Nephron (organoid): ENCODE data around the gene COA5.

Experiments used
- H3K27ac Mint-ChIP-seq, 3 experiments: 2 replicates each; pipeline ENCODE4 v1.8.0; 2020; ENCODE audit warnings: mixed read lengths in 3 of 3, mild to moderate bottlenecking in 2 of 3, moderate library complexity in 1 of 3
- H3K27me3 Mint-ChIP-seq: 2 replicates; pipeline ENCODE4 v1.8.0; 2021; ENCODE audit warnings: low read depth, mild to moderate bottlenecking, moderate library complexity, mixed read lengths
- H3K36me3 Mint-ChIP-seq: 2 replicates; pipeline ENCODE4 v1.8.0; 2020; ENCODE audit warnings: low read depth, mixed read lengths
- H3K4me1 Mint-ChIP-seq: 2 replicates; pipeline ENCODE4 v1.8.0; 2020; ENCODE audit warnings: mixed read lengths
- H3K4me3 Mint-ChIP-seq, 3 experiments: 2 replicates each; pipeline ENCODE4 v1.8.0; 2020; ENCODE audit warnings: mild to moderate bottlenecking in 3 of 3, mixed read lengths in 3 of 3, moderate library complexity in 2 of 3
- H3K9me3 Mint-ChIP-seq: 2 replicates; pipeline ENCODE4 v1.8.0; 2020; ENCODE audit warnings: mixed read lengths
- CTCF ChIP-seq, 3 experiments: fragments of 200-600 bp; sonication (generic); IDR thresholded peaks; one replicate each; pipeline ENCODE4 v1.5.0; 2021; ENCODE audit warnings: antibody characterized with exemption in 3 of 3; ENCODE audit not compliant: unreplicated experiment in 3 of 3

Gene COA5

DNA sequence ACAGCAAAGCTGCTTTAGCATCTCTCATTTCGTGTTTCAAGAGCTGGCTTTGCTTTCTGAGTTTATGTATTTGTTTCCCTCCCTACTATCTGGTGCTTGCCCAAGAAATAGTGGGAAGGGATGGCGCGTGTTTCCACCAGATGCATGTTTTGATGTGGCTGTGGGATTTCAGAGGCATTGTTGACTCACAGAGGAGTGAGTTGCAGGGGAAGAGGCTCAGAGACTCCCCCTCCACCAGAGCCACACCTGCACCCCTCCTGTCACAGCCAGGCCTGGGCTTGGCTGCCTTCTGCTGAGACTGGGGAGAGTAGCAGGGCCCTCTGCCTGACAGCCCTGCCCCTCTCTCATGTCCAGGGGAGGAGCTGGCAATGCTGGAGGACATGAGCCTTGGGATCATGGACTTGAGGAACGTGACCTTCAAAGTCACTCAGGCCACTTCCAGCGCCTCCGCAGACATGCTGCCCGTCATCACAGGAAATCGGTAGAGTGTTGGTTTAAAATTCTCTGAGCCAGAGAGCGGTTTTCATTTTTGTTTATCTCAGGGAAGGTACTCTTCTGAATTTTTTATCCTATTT lies 42.9 kb downstream of the COA5 start:
- no peaks in the 10 kb centered on the region for H3K27me3 Mint-ChIP-seq
- no peaks in the 10 kb centered on the region for H3K4me1 Mint-ChIP-seq
- no peak for TF ChIP-seq CTCF (IDR thresholded peaks at IDR 0.05; ENCODE audit: unreplicated experiment in 3 of 3)
- no peak overlapping the region for H3K4me3 Mint-ChIP-seq
- H3K9me3 Mint-ChIP-seq = no peaks in the 10 kb centered on the region
- H3K27ac Mint-ChIP-seq = no peak overlapping the region
- H3K36me3 Mint-ChIP-seq = peaks cover 41% of the 10 kb centered on the region

DNA sequence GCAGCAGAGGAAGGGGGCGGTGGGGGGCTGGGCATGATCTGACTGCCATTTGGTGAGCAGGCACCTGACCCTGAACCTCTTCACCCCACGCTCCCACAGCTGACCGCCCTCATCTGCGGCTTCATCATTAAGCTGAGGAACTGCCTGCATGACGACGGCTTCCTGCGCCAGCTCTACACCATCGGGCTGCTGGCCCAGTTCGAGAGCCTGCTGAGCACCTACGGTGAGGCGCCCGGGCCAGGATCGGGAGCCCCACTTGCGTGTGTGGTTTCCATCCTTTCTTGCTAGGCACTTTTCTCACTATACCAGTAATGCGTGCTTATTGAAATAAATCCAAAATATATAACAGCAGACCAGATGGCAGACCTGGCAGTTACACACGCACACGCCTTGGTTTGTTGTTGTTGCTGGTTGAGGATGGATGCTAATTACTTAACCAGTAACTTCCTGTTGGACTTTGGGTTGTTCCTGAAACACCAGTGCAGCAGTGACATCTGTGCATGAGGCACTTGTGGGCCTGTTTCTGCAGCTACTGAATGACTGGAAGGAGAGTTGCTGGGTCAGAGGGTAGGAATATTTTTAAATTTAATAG lies 43.7 kb downstream of the COA5 start:
- Mint-ChIP-seq H3K4me1 (no peaks in the 10 kb centered on the region), H3K27ac (no peak overlapping the region), H3K27me3 (no peaks in the 10 kb centered on the region), H3K4me3 (no peak overlapping the region), H3K9me3 (no peaks in the 10 kb centered on the region), H3K36me3 (peaks cover 35% of the 10 kb centered on the region)
- TF ChIP-seq CTCF (IDR thresholded peaks at IDR 0.05; ENCODE audit: unreplicated experiment in 3 of 3) = no peak

DNA sequence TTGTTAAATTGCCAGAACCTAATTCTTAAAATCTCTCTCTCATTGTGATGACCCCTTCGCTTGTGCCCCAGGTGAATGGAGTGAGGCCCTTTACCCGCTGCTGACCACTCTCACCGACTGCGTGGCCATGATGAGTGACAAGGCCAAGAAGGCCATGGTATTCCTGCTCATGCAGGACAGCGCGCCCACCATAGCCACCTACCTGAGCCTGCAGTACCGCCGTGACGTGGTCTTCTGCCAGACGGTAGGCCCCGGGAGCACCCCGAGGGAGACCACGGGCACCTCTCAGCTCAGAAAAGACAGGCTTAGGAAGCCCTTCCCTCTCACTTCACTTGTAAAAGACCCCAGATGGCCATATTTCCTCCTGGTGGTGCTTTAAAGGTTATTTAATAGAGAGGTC lies 44.9 kb downstream of the COA5 start:
- no peaks in the 10 kb centered on the region for H3K27me3 Mint-ChIP-seq
- peaks cover 37% of the 10 kb centered on the region for H3K36me3 Mint-ChIP-seq
- H3K4me1 Mint-ChIP-seq = no peaks in the 10 kb centered on the region
- H3K27ac Mint-ChIP-seq = no peak overlapping the region
- no peaks in the 10 kb centered on the region for H3K9me3 Mint-ChIP-seq
- TF ChIP-seq CTCF (IDR thresholded peaks at IDR 0.05; ENCODE audit: unreplicated experiment in 3 of 3) = no peak
- no peak overlapping the region for H3K4me3 Mint-ChIP-seq

GRCh38 chr2:98561902-98562695 lies 46.2 kb downstream of the COA5 start:
- TF ChIP-seq CTCF (IDR thresholded peaks at IDR 0.05; ENCODE audit: unreplicated experiment in 3 of 3) = no peak
- Mint-ChIP-seq H3K27ac (no peak overlapping the region), H3K9me3 (no peaks in the 10 kb centered on the region), H3K27me3 (no peaks in the 10 kb centered on the region), H3K4me3 (no peak overlapping the region), H3K36me3 (peaks cover 39% of the 10 kb centered on the region), H3K4me1 (no peaks in the 10 kb centered on the region)

DNA sequence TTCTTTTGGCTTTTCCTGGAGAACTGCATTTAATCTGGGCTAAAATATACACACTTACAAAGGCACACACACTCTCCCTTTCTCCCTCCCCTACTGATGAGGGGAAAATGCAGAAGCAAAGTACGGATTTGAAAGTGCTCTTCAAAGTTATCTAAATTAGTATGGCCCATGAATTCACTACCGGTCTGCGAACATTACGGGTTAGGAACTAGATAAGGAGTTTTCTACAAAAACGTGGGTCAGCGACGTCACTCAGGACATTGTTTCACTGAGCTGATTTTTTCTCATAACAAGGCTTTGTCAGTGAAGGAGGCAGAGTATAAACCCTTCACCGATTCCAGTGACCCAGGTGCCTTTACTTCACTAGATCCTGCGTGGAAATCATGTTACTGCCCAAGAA lies 47.3 kb downstream of the COA5 start:
- peaks cover 37% of the 10 kb centered on the region for H3K36me3 Mint-ChIP-seq
- no peak overlapping the region for H3K27ac Mint-ChIP-seq
- H3K4me1 Mint-ChIP-seq = no peaks in the 10 kb centered on the region
- TF ChIP-seq CTCF (IDR thresholded peaks at IDR 0.05; ENCODE audit: unreplicated experiment in 3 of 3) = no peak
- H3K4me3 Mint-ChIP-seq = no peak overlapping the region
- H3K27me3 Mint-ChIP-seq = no peaks in the 10 kb centered on the region
- H3K9me3 Mint-ChIP-seq = no peaks in the 10 kb centered on the region
